Breast epithelium (tissue), 3 donors: ENCODE measurements around the gene MTHFR.

Experiments
- CTCF ChIP-seq, 3 donors: fragments of 450-650 bp; IDR thresholded peaks; one replicate each; pipeline ENCODE4 v1.5.1; 2016 to 2017; ENCODE audit warnings: antibody characterized with exemption in 3 of 3, mild to moderate bottlenecking in 3 of 3, moderate library complexity in 3 of 3
- POLR2A ChIP-seq: fragments of 450-650 bp; IDR thresholded peaks from one replicate; pipeline ENCODE4 v1.6.1; 2016; ENCODE audit warnings: antibody characterized with exemption, mild to moderate bottlenecking, moderate library complexity
- POLR2AphosphoS5 ChIP-seq, 3 donors: sonication (generic); formaldehyde crosslinking; IDR thresholded peaks; one replicate each; pipeline ENCODE4 v1.6.1; 2017; ENCODE audit warnings: antibody characterized with exemption in 3 of 3

GRCh38 chr1:11806307-11806936, 658 bp upstream of the MTHFR start:
- TF ChIP-seq POLR2AphosphoS5 (IDR thresholded peaks at IDR 0.05) (no peak), CTCF (IDR thresholded peaks at IDR 0.05) (no peak), POLR2A (no peak)
